Mesenchymal stem cell (in vitro differentiated cells and primary cell): ENCODE measurements around the gene BICC1.

Experiments used
- DNase-seq: peaks from one replicate; pipeline ENCODE4 v3.0.0-alpha.2; 2013
- H2AFZ ChIP-seq: one replicate; pipeline ENCODE4 v1.6.1; 2013; ENCODE audit warnings: low read depth, mild to moderate bottlenecking, control low read depth, inconsistent platforms, low read length, moderate library complexity
- H2AK5ac ChIP-seq: 2 replicates; pipeline ENCODE4 v1.6.1; 2013; ENCODE audit warnings: low read length, moderate library complexity, mild to moderate bottlenecking, inconsistent platforms; ENCODE audit not compliant: severe bottlenecking
- H2BK120ac ChIP-seq: one replicate; pipeline ENCODE4 v1.6.1; 2013; ENCODE audit warnings: low read depth, mild to moderate bottlenecking, inconsistent platforms, low read length, moderate library complexity
- H2BK12ac ChIP-seq, 2 experiments: one replicate each; pipeline ENCODE4 v1.6.1; 2013; ENCODE audit warnings: inconsistent platforms in 2 of 2, low read length in 2 of 2, mild to moderate bottlenecking in 2 of 2, moderate library complexity in 2 of 2, control low read depth in 1 of 2
- H2BK15ac ChIP-seq: one replicate; pipeline ENCODE4 v1.6.1; 2013; ENCODE audit warnings: mild to moderate bottlenecking, low read depth, inconsistent platforms; ENCODE audit not compliant: poor library complexity, severe bottlenecking
- H2BK5ac ChIP-seq: 2 replicates; pipeline ENCODE4 v1.6.1; 2013; ENCODE audit warnings: low read depth, mild to moderate bottlenecking, low read length, control low read depth, inconsistent platforms; ENCODE audit not compliant: poor library complexity, severe bottlenecking
- H3K14ac ChIP-seq, 2 experiments: one replicate each; pipeline ENCODE4 v1.6.1; 2013; ENCODE audit warnings: inconsistent platforms in 2 of 2, low read length in 2 of 2, control low read depth in 1 of 2, mild to moderate bottlenecking in 1 of 2, moderate library complexity in 1 of 2
- H3K18ac ChIP-seq, 2 experiments: one replicate each; pipeline ENCODE4 v1.6.1; 2013; ENCODE audit warnings: inconsistent platforms in 2 of 2, low read length in 2 of 2, control low read depth in 1 of 2, low read depth in 1 of 2, mild to moderate bottlenecking in 1 of 2
- H3K23ac ChIP-seq, 2 experiments: one replicate each; pipeline ENCODE4 v1.6.1; 2013; ENCODE audit warnings: inconsistent platforms in 2 of 2, low read length in 2 of 2, mild to moderate bottlenecking in 2 of 2, moderate library complexity in 2 of 2, control low read depth in 1 of 2
- H3K27ac ChIP-seq: 2 replicates; pipeline ENCODE4 v1.5.1; 2013; ENCODE audit warnings: mild to moderate bottlenecking, moderate library complexity, low read length, control low read depth, inconsistent platforms; ENCODE audit not compliant: poor library complexity, severe bottlenecking
- H3K27me3 ChIP-seq, 2 experiments: 2 replicates each; pipeline versions ENCODE4 v1.6.1 to v1.7.0; 2013; ENCODE audit warnings: low read length in 2 of 2, mild to moderate bottlenecking in 2 of 2, moderate library complexity in 2 of 2, control low read depth in 1 of 2, inconsistent platforms in 1 of 2; ENCODE audit not compliant: control insufficient read depth in 1 of 2, insufficient read depth in 1 of 2
- H3K36me3 ChIP-seq, 2 experiments: 2 replicates each; pipeline versions ENCODE4 v1.6.1 to v1.7.0; 2013; ENCODE audit warnings: low read length in 2 of 2, control low read depth in 1 of 2, inconsistent platforms in 1 of 2, low read depth in 1 of 2, mild to moderate bottlenecking in 1 of 2; ENCODE audit not compliant: insufficient read depth in 2 of 2, control insufficient read depth in 1 of 2
- H3K4ac ChIP-seq, 2 experiments: one replicate each; pipeline ENCODE4 v1.6.1; 2013; ENCODE audit warnings: inconsistent platforms in 2 of 2, low read length in 2 of 2, mild to moderate bottlenecking in 2 of 2, moderate library complexity in 2 of 2, control low read depth in 1 of 2, low read depth in 1 of 2
- H3K4me1 ChIP-seq: 2 replicates; pipeline ENCODE4 v1.6.1; 2013; ENCODE audit warnings: low read depth, low read length, control low read depth; ENCODE audit not compliant: control insufficient read depth, insufficient read depth
- H3K4me2 ChIP-seq: 2 replicates; pipeline ENCODE4 v1.6.1; 2013; ENCODE audit warnings: low read length, mild to moderate bottlenecking, inconsistent platforms; ENCODE audit not compliant: poor library complexity, severe bottlenecking
- H3K4me3 ChIP-seq, 2 experiments: 2 replicates each; pipeline versions ENCODE4 v1.5.1 to v1.7.0; 2013; ENCODE audit warnings: low read length in 2 of 2, mild to moderate bottlenecking in 2 of 2, control low read depth in 1 of 2, low read depth in 1 of 2; ENCODE audit not compliant: insufficient read depth in 1 of 2
- H3K79me1 ChIP-seq: replicated peaks from 2 replicates; pipeline ENCODE4 v1.6.1; 2013; ENCODE audit warnings: mild to moderate bottlenecking, control low read depth, low read length, inconsistent platforms; ENCODE audit not compliant: poor library complexity, severe bottlenecking
- H3K9ac ChIP-seq: 2 replicates; pipeline ENCODE4 v1.7.0; 2013; ENCODE audit warnings: mild to moderate bottlenecking, low read length, moderate library complexity
- H3K9me3 ChIP-seq: 2 replicates; pipeline ENCODE4 v1.7.0; 2013; ENCODE audit warnings: mild to moderate bottlenecking, low read length; ENCODE audit not compliant: control insufficient read depth
- H4K8ac ChIP-seq: one replicate; pipeline ENCODE4 v1.6.1; 2013; ENCODE audit warnings: inconsistent platforms, mild to moderate bottlenecking, low read length, moderate library complexity
- H4K91ac ChIP-seq: one replicate; pipeline ENCODE4 v1.6.1; 2013; ENCODE audit warnings: mild to moderate bottlenecking, low read length, inconsistent platforms
- WGBS: methylation state at CpG from one replicate; pipeline ENCODE4 v1.1.7; 2013; ENCODE audit warnings: mixed read lengths; 5-methylcytosine and 5-hydroxymethylcytosine counted together

Gene BICC1

GRCh38 chr10:58757352-58758065, 244.8 kb downstream of the BICC1 start:
- Histone ChIP-seq H2BK5ac (no peak overlapping the region), H3K27me3 (no peaks in the 10 kb centered on the region), H3K4me3 (no peak overlapping the region), H2AFZ (no peak overlapping the region), H3K36me3 (peaks cover 0 to 4% of the 10 kb centered on the region in 2 experiments), H3K4me2 (no peak overlapping the region), H3K18ac (no peak overlapping the region), H2AK5ac (no peak overlapping the region), H4K91ac (no peak overlapping the region), H2BK120ac (no peak overlapping the region), H3K4me1 (peaks cover 13% of the 10 kb centered on the region), H3K9ac (peak overlapping the region; percentile 90), H3K27ac (peak overlapping the region; percentile 8), H3K23ac (no peak overlapping the region), H3K14ac (no peak overlapping the region), H2BK15ac (no peak overlapping the region), H3K4ac (no peak overlapping the region), H4K8ac (no peak overlapping the region), H3K79me1 (peaks cover 12% of the 10 kb centered on the region), H3K9me3 (no peaks in the 10 kb centered on the region), H2BK12ac (no peak overlapping the region)
- no peak for DNase-seq
- WGBS = no CpG with 5 or more reads among the region's 1 CpG

GRCh38 chr10:58758321-58758720, 245.6 kb downstream of the BICC1 start:
- H2AK5ac ChIP-seq = no peak overlapping the region
- H2BK120ac ChIP-seq = no peak overlapping the region
- no peak overlapping the region for H3K4ac ChIP-seq
- H2BK5ac ChIP-seq = no peak overlapping the region
- peaks cover 0 to 5% of the 10 kb centered on the region in 2 experiments for H3K36me3 ChIP-seq
- H3K27me3 ChIP-seq = no peaks in the 10 kb centered on the region
- no peak overlapping the region for H3K23ac ChIP-seq
- peak overlapping the region; percentile 29 for H3K27ac ChIP-seq
- H2BK15ac ChIP-seq = no peak overlapping the region
- H3K18ac ChIP-seq = no peak overlapping the region
- no peak overlapping the region for H2AFZ ChIP-seq
- H3K79me1 ChIP-seq = peaks cover 7% of the 10 kb centered on the region
- no peak overlapping the region for H4K8ac ChIP-seq
- H3K4me3 ChIP-seq = no peak overlapping the region
- H3K9ac ChIP-seq = no peak overlapping the region
- no peak overlapping the region for H3K14ac ChIP-seq
- no peak overlapping the region for H3K4me2 ChIP-seq
- H3K4me1 ChIP-seq = peaks cover 8% of the 10 kb centered on the region
- DNase-seq = no peak
- no peak overlapping the region for H2BK12ac ChIP-seq
- H3K9me3 ChIP-seq = no peaks in the 10 kb centered on the region
- H4K91ac ChIP-seq = no peak overlapping the region
- WGBS = no CpG with 5 or more reads among the region's 1 CpG

- Histone ChIP-seq H3K14ac (no peak overlapping the region), H2AK5ac (no peak overlapping the region), H3K4ac (no peak overlapping the region), H3K9me3 (peaks cover 11% of the 10 kb centered on the region), H3K79me1 (peaks cover 29% of the 10 kb centered on the region), H4K8ac (no peak overlapping the region), H3K4me1 (no peaks in the 10 kb centered on the region), H3K27me3 (no peaks in the 10 kb centered on the region), H2BK12ac (no peak overlapping the region), H2AFZ (no peak overlapping the region), H3K4me3 (no peak overlapping the region), H3K23ac (no peak overlapping the region), H3K4me2 (no peak overlapping the region), H3K36me3 (peaks cover 0 to 37% of the 10 kb centered on the region in 2 experiments), H4K91ac (no peak overlapping the region), H3K27ac (no peak overlapping the region), H2BK120ac (no peak overlapping the region), H3K18ac (no peak overlapping the region), H2BK5ac (no peak overlapping the region), H3K9ac (no peak overlapping the region), H2BK15ac (no peak overlapping the region)
- DNase-seq = no peak
- 100% methylated on average over 1 of the region's 1 CpG for WGBS
Observed at GRCh38 chr10:58764087-58764747, 251.5 kb downstream of the BICC1 start.

GRCh38 chr10:58765910-58766309, 253.2 kb downstream of the BICC1 start:
- H3K9ac ChIP-seq = no peak overlapping the region
- no peak overlapping the region for H4K8ac ChIP-seq
- H4K91ac ChIP-seq = no peak overlapping the region
- no peak overlapping the region for H2AFZ ChIP-seq
- no peak overlapping the region for H3K4ac ChIP-seq
- H2BK15ac ChIP-seq = no peak overlapping the region
- H3K4me3 ChIP-seq = no peak overlapping the region
- H2BK5ac ChIP-seq = no peak overlapping the region
- H2AK5ac ChIP-seq = no peak overlapping the region
- DNase-seq = no peak
- no peaks in the 10 kb centered on the region for H3K4me1 ChIP-seq
- H3K23ac ChIP-seq = no peak overlapping the region
- H3K4me2 ChIP-seq = no peak overlapping the region
- no peaks in the 10 kb centered on the region for H3K27me3 ChIP-seq
- H3K9me3 ChIP-seq = peaks cover 11% of the 10 kb centered on the region
- H3K36me3 ChIP-seq = peaks cover 0 to 37% of the 10 kb centered on the region in 2 experiments
- no peak overlapping the region for H3K18ac ChIP-seq
- H3K27ac ChIP-seq = no peak overlapping the region
- H3K14ac ChIP-seq = no peak overlapping the region
- H2BK12ac ChIP-seq = no peak overlapping the region
- WGBS = 89% methylated on average over 3 of the region's 3 CpGs
- H3K79me1 ChIP-seq = peaks cover 28% of the 10 kb centered on the region
- H2BK120ac ChIP-seq = no peak overlapping the region
